GM20000 (cell line): ENCODE measurements around the gene ZFYVE1.

Experiments used
- DNase-seq: peaks from one replicate; pipeline ENCODE4 v3.0.0; 2012; ENCODE audit warnings: low spot score
- TF ChIP-seq, protein P1 (sequence below): IDR thresholded peaks from 2 replicates; pipeline ENCODE4 v1.5.1; 2012; ENCODE audit warnings: mild to moderate bottlenecking, control low read depth; ENCODE audit errors: extremely low read depth, missing control alignments

ZFYVE1 gene

DNA sequence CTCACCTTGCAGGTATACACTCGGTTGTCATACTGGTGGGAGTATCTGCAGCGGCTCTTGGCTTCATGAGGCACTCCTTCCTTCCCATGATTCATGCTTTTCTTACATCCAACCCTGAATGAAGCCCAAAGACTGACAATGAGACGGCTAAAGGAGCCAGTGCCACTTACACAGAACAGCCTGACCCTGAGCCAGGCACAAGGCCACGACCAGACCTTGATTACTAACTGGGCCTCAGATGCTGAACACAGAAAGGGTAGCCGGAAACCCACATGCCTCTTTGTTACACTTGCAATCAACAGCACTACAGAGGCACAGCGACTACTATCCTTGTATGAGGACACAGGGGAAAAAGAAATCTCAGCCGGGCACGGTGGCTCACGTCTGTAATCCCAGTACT lies 48.0 kb downstream of the ZFYVE1 start:
- TF ChIP-seq, protein P1, sequence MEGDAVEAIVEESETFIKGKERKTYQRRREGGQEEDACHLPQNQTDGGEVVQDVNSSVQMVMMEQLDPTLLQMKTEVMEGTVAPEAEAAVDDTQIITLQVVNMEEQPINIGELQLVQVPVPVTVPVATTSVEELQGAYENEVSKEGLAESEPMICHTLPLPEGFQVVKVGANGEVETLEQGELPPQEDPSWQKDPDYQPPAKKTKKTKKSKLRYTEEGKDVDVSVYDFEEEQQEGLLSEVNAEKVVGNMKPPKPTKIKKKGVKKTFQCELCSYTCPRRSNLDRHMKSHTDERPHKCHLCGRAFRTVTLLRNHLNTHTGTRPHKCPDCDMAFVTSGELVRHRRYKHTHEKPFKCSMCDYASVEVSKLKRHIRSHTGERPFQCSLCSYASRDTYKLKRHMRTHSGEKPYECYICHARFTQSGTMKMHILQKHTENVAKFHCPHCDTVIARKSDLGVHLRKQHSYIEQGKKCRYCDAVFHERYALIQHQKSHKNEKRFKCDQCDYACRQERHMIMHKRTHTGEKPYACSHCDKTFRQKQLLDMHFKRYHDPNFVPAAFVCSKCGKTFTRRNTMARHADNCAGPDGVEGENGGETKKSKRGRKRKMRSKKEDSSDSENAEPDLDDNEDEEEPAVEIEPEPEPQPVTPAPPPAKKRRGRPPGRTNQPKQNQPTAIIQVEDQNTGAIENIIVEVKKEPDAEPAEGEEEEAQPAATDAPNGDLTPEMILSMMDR = no peak
- DNase-seq = no peak

DNA sequence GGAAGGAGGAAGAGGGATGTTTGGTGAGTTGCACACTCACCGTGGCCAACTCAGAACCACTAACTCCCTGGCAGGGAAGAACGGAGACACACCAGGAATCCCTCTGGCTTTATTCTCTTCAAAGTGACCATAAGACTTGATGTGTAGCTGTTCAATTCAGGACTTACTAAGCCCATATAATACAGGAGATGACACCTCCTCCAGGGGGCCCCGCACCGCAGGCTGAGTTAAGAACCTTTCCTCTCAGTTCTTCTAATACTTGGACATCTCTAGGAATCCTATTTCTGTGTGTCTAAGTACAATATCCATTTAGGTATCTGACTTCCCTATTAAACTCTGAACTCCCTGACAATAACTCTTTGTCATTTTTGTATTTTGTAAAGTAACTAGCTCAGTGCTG lies 51.1 kb downstream of the ZFYVE1 start:
- TF ChIP-seq, protein P1 = no peak
- DNase-seq = no peak

- no peak for DNase-seq
- TF ChIP-seq, protein P1 = no peak
Measured at GRCh38 chr14:72974661-72975060, 52.2 kb downstream of the ZFYVE1 start.

DNA sequence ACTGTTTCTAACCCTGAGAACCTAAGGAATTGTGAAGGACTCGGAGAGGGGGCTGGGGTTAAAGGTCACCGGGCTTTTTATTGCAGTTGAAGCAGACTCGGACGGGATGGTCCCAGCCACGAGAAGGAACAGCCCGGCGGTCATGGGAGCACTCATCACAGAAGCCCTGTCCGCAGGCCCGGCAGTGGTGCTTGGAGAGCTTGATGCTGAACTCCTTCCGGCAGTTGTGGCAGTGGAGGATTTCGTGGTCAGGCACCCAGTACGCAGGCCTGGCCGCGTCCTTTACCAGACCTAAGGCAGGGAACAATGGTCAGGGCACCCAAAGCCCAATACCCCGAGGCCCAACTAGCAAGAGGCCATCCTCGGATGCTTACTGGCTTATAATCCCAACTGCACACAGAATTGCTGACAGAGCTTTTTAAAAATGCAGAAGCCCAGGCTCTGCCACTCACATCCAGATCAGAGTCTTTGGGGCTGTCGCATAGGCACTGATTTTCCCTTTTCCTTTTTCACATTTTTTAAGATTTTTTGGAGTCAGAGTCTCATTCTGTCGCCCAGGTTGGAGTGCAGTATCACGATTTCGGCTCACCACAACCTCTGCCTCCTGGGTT lies 56.0 kb downstream of the ZFYVE1 start:
- DNase-seq = no peak
- TF ChIP-seq, protein P1 = no peak

GRCh38 chr14:72970058-72970630 lies 56.8 kb downstream of the ZFYVE1 start:
- TF ChIP-seq, protein P1 = no peak
- no peak for DNase-seq

DNA sequence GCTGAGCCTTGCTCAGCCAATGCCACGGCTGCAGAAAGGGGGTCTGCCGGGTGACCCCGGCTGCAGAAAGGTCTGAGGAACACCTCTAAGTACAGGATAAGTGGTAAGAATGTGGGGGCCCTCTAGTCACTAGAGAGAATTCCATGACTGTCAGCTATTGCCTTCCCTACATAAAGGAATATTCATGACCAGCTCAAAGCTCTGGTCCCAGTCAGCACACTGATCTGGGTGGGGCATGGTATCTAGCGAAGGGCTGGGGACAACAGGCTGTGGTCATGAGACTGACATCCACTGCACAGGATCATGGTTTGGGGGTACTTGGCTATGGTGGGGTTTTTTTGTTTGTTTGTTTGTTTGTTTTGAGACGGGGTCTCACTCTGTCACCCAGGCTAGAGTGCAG lies 58.6 kb downstream of the ZFYVE1 start:
- TF ChIP-seq, protein P1 = no peak
- no peak for DNase-seq

GRCh38 chr14:72966038-72966437 lies 60.9 kb downstream of the ZFYVE1 start:
- TF ChIP-seq, protein P1 = no peak
- no peak for DNase-seq
